H7 (cell line): ENCODE measurements around the gene ACTN4. TPM values are rescaled to one million over a fixed set of nuclear protein-coding genes. Genes with fewer than 3 reads are reported as not detected.

Experiments
- DNase-seq: peaks from one replicate; pipeline ENCODE4 v3.0.0; 2012
- H3K27me3 ChIP-seq: 2 replicates; pipeline ENCODE4 v1.6.0; 2011; ENCODE audit warnings: mild to moderate bottlenecking, low read length; ENCODE audit not compliant: control insufficient read depth, insufficient read depth
- H3K36me3 ChIP-seq: replicated peaks from 2 replicates; pipeline ENCODE4 v1.5.1; 2011; ENCODE audit warnings: low read length; ENCODE audit not compliant: control insufficient read depth, insufficient read depth
- H3K4me3 ChIP-seq: 2 replicates; pipeline ENCODE4 v1.5.1; 2011; ENCODE audit warnings: low read depth, mild to moderate bottlenecking, control low read depth, low read length, moderate library complexity; ENCODE audit not compliant: insufficient read depth
- total RNA-seq: library from RNA; depleted of rRNA; stranded (reverse); fragments of >200 nt; shearing (Covaris generic); gene quantifications from 2 replicates; pipeline ENCODE4 v1.2.3, GENCODE V29; 2014; rRNA removed

ACTN4 gene
- total RNA-seq, 1 experiment from 2014 or later, result 226 TPM

- Histone ChIP-seq H3K27me3 (no peaks in the 10 kb centered on the region), H3K36me3 (no peaks in the 10 kb centered on the region), H3K4me3 (no peak overlapping the region)
- no peak for DNase-seq
Observed at GRCh38 chr19:38774181-38774950, 126.9 kb downstream of the ACTN4 start.

- no peak for DNase-seq
- Histone ChIP-seq H3K4me3 (no peak overlapping the region), H3K36me3 (no peaks in the 10 kb centered on the region), H3K27me3 (no peaks in the 10 kb centered on the region)
Observed at GRCh38 chr19:38778733-38779132, 131.3 kb downstream of the ACTN4 start.

DNA sequence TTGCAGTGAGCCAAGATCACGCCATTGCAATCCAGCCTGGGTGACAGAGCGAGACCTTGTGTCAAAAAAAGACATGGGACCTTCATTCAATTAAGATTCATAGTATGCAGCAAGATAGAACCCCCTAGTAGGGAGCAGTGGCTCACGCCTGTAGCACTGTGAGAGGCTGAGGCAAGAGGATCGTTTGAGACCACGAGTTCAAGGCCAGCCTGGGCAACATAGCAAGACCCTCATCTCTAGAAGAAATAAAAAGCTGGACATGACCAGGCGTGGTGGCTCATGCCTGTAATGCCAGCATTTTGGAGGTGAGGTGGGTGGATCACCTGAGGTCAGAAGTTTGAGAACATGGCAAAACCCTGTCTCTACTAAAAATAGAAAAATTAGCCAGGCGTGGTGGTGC, 133.0 kb downstream of the ACTN4 start:
- Histone ChIP-seq H3K27me3 (no peaks in the 10 kb centered on the region), H3K36me3 (no peaks in the 10 kb centered on the region), H3K4me3 (no peak overlapping the region)
- no peak for DNase-seq

GRCh38 chr19:38781058-38781457, 133.6 kb downstream of the ACTN4 start:
- Histone ChIP-seq H3K4me3 (no peak overlapping the region), H3K27me3 (no peaks in the 10 kb centered on the region), H3K36me3 (no peaks in the 10 kb centered on the region)
- DNase-seq, result no peak

Other genes with a start within 250 kb of the ACTN4 start
- 4.6 and 6.4 TPM in 2 replicates for gene FAM98C, start 244.6 kb upstream of the ACTN4 start, total RNA-seq
- gene RASGRP4, start 221.4 kb upstream of the ACTN4 start, total RNA-seq, result 1.2 and 2.1 TPM in 2 replicates
- 17.9 and 25.5 TPM in 2 replicates for gene RYR1, start 214.0 kb upstream of the ACTN4 start, total RNA-seq
- 8.2 and 13.7 TPM in 2 replicates for gene MAP4K1, start 29.7 kb upstream of the ACTN4 start, total RNA-seq
- 408 and 422 TPM in 2 replicates for gene EIF3K, start 28.5 kb upstream of the ACTN4 start, total RNA-seq
- gene CAPN12, start 96.8 kb downstream of the ACTN4 start, total RNA-seq, result 3.0 and 5.4 TPM in 2 replicates
- 0.37 and 1.9 TPM in 2 replicates for gene LGALS7, start 125.9 kb downstream of the ACTN4 start, total RNA-seq
- not detected in 2 replicates for gene LGALS7B, start 141.6 kb downstream of the ACTN4 start, total RNA-seq
- gene LGALS4, start 165.3 kb downstream of the ACTN4 start, total RNA-seq, result not detected in 2 replicates
- gene ECH1, start 184.1 kb downstream of the ACTN4 start, total RNA-seq, result 97.6 and 109 TPM in 2 replicates
- 454 and 591 TPM in 2 replicates for gene HNRNPL, start 202.3 kb downstream of the ACTN4 start, total RNA-seq
- gene RINL, start 230.6 kb downstream of the ACTN4 start, total RNA-seq, result 34.0 and 40.5 TPM in 2 replicates